A673 (cell line): ENCODE measurements around the gene CCDC87. TPM values are rescaled to one million over a fixed set of nuclear protein-coding genes. Genes with fewer than 3 reads are reported as not detected.
"Not testable (repeated sequence)": the region's sequence is repeated elsewhere in the genome, so short reads cannot be mapped to it uniquely, and the experiment has no call there.

ENCODE experiments used
- Bru-seq: library from RNA; stranded (reverse); fragments of 400-500 nt; gene quantifications from one replicate; lab custom pipeline; 2021; lab: Mats Ljungman, UMichigan
- BruChase-seq, 2 experiments: library from RNA; stranded (reverse); fragments of 400-500 nt; gene quantifications; one replicate each; lab custom pipeline; 2021; lab: Mats Ljungman, UMichigan
- BruUV-seq: library from RNA; stranded (reverse); fragments of 400-500 nt; replicated peaks from 2 replicates; lab custom pipeline; 2021; lab: Mats Ljungman, UMichigan
- CTCF ChIA-PET: fragments of 300-600 bp; sonication (Branson Sonifier 250); formaldehyde crosslinking; loops from one replicate; lab custom pipeline; 2022; ENCODE audit warnings: antibody characterized with exemption; lab: Charles Lee
- POLR2A ChIA-PET: fragments of 300-600 bp; sonication (Branson Sonifier 250); formaldehyde crosslinking; loops from one replicate; lab custom pipeline; 2022; ENCODE audit warnings: antibody characterized with exemption; ENCODE audit not compliant: low non-redundant PET; lab: Charles Lee
- DNase-seq: peaks from one replicate; pipeline ENCODE4 v3.0.0-alpha.2; 2015; ENCODE audit warnings: low spot score
- H3K27ac ChIP-seq: fragments of 200-600 bp; sonication (generic); 2 replicates; pipeline ENCODE4 v1.5.1; 2016; ENCODE audit warnings: mixed run types, low read depth, mild to moderate bottlenecking, mixed read lengths, antibody characterized with exemption, low read length; ENCODE audit not compliant: poor library complexity, severe bottlenecking
- H3K27me3 ChIP-seq: fragments of 200-600 bp; sonication (generic); replicated peaks from 2 replicates; pipeline ENCODE4 v1.6.1; 2017; ENCODE audit warnings: mixed run types, low read depth, mild to moderate bottlenecking, mixed read lengths, antibody characterized with exemption, low read length; ENCODE audit not compliant: insufficient read depth, poor library complexity
- H3K36me3 ChIP-seq: fragments of 200-600 bp; sonication (generic); 2 replicates; pipeline ENCODE4 v1.6.1; 2016; ENCODE audit warnings: mixed run types, mild to moderate bottlenecking, mixed read lengths, antibody characterized with exemption, low read length; ENCODE audit not compliant: insufficient read depth, poor library complexity, severe bottlenecking
- H3K4me1 ChIP-seq: fragments of 200-600 bp; sonication (generic); 2 replicates; pipeline ENCODE4 v1.6.1; 2017; ENCODE audit warnings: mixed run types, mild to moderate bottlenecking, mixed read lengths, antibody characterized with exemption, low read length; ENCODE audit not compliant: insufficient read depth, poor library complexity, severe bottlenecking
- H3K4me3 ChIP-seq: fragments of 200-600 bp; sonication (generic); 2 replicates; pipeline ENCODE4 v1.5.1; 2016; ENCODE audit warnings: low read depth, mixed run types, mild to moderate bottlenecking, mixed read lengths, low read length; ENCODE audit not compliant: poor library complexity, severe bottlenecking
- H3K9me3 ChIP-seq: fragments of 200-600 bp; sonication (generic); 2 replicates; pipeline ENCODE4 v1.6.1; 2016; ENCODE audit warnings: mixed run types, low read depth, mild to moderate bottlenecking, mixed read lengths, antibody characterized with exemption, low read length; ENCODE audit not compliant: poor library complexity, severe bottlenecking
- CTCF ChIP-seq: fragments of 300-800, 200-600 bp; sonication (generic); conservative IDR thresholded peaks from 2 replicates; pipeline ENCODE4 v1.5.1; 2017; ENCODE audit warnings: low read depth, mild to moderate bottlenecking, antibody characterized with exemption, low read length, moderate library complexity, mixed read lengths
- EZH2 ChIP-seq: fragments of 200-600 bp; sonication (generic); IDR thresholded peaks from 2 replicates; pipeline ENCODE4 v1.6.1; 2017; ENCODE audit warnings: borderline replicate concordance, low read depth, mild to moderate bottlenecking, mixed read lengths, antibody characterized with exemption, low read length; ENCODE audit not compliant: poor library complexity, severe bottlenecking
- intact Hi-C: fragments of 100-400 bp; cut with micrococcal nuclease; formaldehyde crosslinking; loops from one replicate; pipeline ENCODE4 v1.10.0; 2022; ENCODE audit not compliant: unreplicated experiment
- long read RNA-seq: library from polyadenylated mRNA; stranded (forward); transcript quantifications from one replicate; pipeline ENCODE4 v2.0.0, GENCODE V29; 2022
- total RNA-seq: library from RNA; stranded (reverse); gene quantifications from 2 replicates; pipeline ENCODE4 v1.2.3, GENCODE V29; 2021

CCDC87 gene, protein sequence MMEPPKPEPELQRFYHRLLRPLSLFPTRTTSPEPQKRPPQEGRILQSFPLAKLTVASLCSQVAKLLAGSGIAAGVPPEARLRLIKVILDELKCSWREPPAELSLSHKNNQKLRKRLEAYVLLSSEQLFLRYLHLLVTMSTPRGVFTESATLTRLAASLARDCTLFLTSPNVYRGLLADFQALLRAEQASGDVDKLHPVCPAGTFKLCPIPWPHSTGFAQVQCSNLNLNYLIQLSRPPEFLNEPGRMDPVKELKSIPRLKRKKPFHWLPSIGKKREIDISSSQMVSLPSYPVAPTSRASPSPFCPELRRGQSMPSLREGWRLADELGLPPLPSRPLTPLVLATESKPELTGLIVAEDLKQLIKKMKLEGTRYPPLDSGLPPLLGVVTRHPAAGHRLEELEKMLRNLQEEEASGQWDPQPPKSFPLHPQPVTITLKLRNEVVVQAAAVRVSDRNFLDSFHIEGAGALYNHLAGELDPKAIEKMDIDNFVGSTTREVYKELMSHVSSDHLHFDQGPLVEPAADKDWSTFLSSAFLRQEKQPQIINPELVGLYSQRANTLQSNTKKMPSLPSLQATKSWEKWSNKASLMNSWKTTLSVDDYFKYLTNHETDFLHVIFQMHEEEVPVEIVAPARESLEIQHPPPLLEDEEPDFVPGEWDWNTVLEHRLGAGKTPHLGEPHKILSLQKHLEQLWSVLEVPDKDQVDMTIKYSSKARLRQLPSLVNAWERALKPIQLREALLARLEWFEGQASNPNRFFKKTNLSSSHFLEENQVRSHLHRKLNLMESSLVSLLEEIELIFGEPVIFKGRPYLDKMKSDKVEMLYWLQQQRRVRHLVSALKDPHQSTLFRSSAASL
- 0.90 and 1.1 TPM in 2 replicates for total RNA-seq
- percentile 41 among the genes with signal in this experiment for Bru-seq, nascent RNA
- percentile 35 among the genes with signal in this experiment for BruChase-seq, experiment 1, labeled RNA remaining after a 2-hour chase
- percentile 30 among the genes with signal in this experiment for BruChase-seq, experiment 2, labeled RNA remaining after a 6-hour chase
- long read RNA-seq, partial matches to known transcripts: 0 of 4 reads
- long read RNA-seq, other reads (novel, unspliced or antisense): 0 of 4 reads

DNA sequence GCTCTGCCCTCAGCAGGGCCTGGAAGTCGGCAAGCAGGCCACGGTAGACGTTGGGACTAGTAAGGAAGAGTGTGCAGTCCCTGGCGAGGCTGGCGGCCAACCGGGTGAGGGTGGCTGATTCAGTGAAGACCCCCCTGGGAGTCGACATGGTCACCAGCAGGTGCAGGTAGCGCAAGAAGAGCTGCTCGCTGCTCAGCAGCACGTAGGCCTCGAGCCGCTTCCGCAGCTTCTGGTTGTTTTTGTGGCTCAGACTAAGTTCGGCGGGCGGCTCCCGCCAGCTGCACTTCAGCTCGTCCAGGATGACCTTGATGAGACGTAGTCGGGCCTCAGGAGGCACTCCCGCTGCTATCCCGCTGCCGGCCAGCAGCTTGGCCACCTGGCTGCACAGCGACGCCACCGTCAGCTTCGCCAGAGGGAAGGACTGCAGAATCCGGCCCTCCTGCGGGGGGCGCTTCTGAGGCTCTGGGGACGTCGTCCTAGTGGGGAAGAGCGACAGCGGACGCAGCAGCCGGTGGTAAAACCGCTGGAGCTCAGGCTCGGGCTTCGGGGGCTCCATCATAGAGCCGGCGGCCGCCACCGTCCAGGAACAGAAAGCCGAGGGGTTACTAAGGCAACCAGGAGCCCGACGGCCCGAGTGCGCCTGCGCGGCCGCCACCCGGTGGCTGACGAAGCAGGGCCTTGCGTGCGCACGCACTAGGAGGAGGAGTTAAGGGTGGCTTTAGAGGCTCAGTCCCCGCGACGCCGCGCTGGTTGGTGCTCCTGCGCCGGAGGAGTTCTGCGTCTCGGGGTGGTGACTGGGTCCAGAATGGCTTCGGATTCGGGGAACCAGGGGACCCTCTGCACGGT, at the start of gene CCDC87, which contains the start of gene CCS:
Gene CCDC87 (minus strand): TSS at position 607 of the 846 bp plus-strand sequence. CDS start 48 bp downstream, at position 559.
Gene CCS (plus strand): TSS at position 729 of the 846 bp plus-strand sequence. CDS start 77 bp downstream, at position 806.
- intact Hi-C loops: no loop called here

DNA sequence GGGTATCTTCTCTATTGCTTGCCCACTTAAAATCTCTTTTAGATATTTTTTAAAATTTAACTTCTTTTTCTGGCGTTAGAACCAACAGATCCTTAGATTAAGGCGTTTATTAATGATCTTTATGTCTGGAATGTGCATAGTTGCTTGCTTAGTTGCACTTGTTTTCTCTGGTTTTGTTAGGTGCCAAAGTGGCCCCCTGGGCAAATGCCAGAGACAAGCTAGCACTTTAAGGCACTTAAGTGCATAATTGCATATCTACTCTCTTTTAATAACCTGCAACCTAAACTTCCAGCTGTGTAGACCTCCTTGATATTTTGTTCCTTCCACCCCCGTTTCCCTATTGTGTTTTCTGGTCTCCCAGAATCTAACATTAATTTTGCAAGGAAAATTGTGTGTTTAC, 49.0 kb upstream of the CCDC87 start:
- Histone ChIP-seq H3K27me3 (no peaks in the 10 kb centered on the region), H3K4me1 (peaks cover 44% of the 10 kb centered on the region), H3K4me3 (peak overlapping the region; percentile 67), H3K9me3 (no peaks in the 10 kb centered on the region), H3K27ac (no peak overlapping the region), H3K36me3 (peaks cover 74% of the 10 kb centered on the region)
- intact Hi-C loops: no loop called here
- POLR2A ChIA-PET: no interaction called here
- CTCF ChIA-PET: no interaction called here
- DNase-seq: no peak
- no TSS peak for BruUV-seq
- TF ChIP-seq CTCF (no peak), EZH2 (no peak)

More for the DNA sequence above, at the start of gene CCDC87, which contains the start of gene CCS:
- H3K36me3 ChIP-seq: no peaks in the 10 kb centered on the region
- peak within 1 kb of the TSS; percentile 72 for H3K27ac ChIP-seq
- peaks cover 9% of the 10 kb centered on the region for H3K4me1 ChIP-seq
- DNase-seq: peak; percentile 98
- TF ChIP-seq EZH2: no peak
- peak; percentile 70 for TF ChIP-seq CTCF
- no peaks in the 10 kb centered on the region for H3K9me3 ChIP-seq
- H3K4me3 ChIP-seq: peak within 1 kb of the TSS; percentile 65
- BruUV-seq: no TSS peak
- POLR2A ChIA-PET: interaction anchor here (0.5 kb wide), 2 partner anchors 46 to 456 kb away, joined by 3 to 4 read pairs; no protein-coding TSS in a partner anchor
- CTCF ChIA-PET: interaction anchor here (0.5 to 1.0 kb wide), 3 partner anchors 11 to 86 kb away, joined by 5 to 10 read pairs (median 6); no protein-coding TSS in a partner anchor
- no peaks in the 10 kb centered on the region for H3K27me3 ChIP-seq

GRCh38 chr11:66639814-66640340, 47.0 kb upstream of the CCDC87 start:
- Histone ChIP-seq H3K4me1 (peaks cover 44% of the 10 kb centered on the region), H3K4me3 (peak overlapping the region; percentile 67), H3K36me3 (peaks cover 60% of the 10 kb centered on the region)
- CTCF ChIA-PET, POLR2A ChIA-PET, BruUV-seq, H3K27me3 ChIP-seq, DNase-seq, H3K9me3 ChIP-seq, H3K27ac ChIP-seq: not testable (repeated sequence)
- intact Hi-C loops: loop anchor here (2.0 kb wide), 1 partner anchor 23 kb away; the partner anchor contains the start of gene RBM14
